Endometrial microvascular endothelial cells (primary cell): ENCODE measurements around the gene USP40. TPM values are rescaled to one million over a fixed set of nuclear protein-coding genes. Genes with fewer than 3 reads are reported as not detected.

Experiments
- in situ Hi-C: cut with HindIII; loops from 2 replicates; pipeline ENCODE4 v1.10.0; 2017; ENCODE audit warnings: low sequenced_read_pairs, low pct_unique_long_range_greater_than_20kb; ENCODE audit errors: inconsistent ontology term
- total RNA-seq: library from RNA; depleted of rRNA; stranded (reverse); fragments of >200 nt; gene quantifications from one replicate; pipeline ENCODE4 v1.2.3, GENCODE V29; 2015; ENCODE audit errors: inconsistent ontology term

Gene USP40
- total RNA-seq, 1 donor from 2014 or later: 22.3 TPM

DNA sequence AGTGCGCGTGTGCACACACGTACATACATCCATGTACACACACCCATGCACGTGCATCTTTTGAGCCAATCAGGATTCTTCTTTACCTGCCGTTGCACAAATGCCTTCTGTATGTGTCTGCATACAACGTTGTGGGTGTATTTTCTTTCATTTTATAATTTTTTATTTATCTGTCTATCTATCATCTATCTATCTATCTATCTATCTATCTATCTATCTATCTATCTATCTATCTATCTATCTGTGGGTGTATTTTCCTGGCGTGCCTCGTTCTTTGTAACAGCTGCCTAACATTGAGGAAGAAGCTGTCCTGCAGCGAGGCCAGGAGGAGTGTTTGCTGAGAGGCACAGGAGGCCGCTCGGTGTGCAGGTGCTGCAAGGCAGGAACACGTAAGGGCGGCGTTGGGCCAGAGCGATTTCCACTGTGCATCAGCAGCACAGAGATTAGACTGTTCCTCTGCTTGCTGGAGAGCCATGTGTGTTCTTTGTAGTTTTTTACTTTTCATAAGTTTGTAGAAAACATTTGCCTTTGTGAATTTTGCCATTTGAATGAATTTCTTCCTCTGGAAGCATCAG is 127.9 kb downstream of the USP40 start:
- in situ Hi-C loops: no loop called here

GRCh38 chr2:233437439-233437955 is 129.1 kb downstream of the USP40 start:
- in situ Hi-C loops: no loop called here

DNA sequence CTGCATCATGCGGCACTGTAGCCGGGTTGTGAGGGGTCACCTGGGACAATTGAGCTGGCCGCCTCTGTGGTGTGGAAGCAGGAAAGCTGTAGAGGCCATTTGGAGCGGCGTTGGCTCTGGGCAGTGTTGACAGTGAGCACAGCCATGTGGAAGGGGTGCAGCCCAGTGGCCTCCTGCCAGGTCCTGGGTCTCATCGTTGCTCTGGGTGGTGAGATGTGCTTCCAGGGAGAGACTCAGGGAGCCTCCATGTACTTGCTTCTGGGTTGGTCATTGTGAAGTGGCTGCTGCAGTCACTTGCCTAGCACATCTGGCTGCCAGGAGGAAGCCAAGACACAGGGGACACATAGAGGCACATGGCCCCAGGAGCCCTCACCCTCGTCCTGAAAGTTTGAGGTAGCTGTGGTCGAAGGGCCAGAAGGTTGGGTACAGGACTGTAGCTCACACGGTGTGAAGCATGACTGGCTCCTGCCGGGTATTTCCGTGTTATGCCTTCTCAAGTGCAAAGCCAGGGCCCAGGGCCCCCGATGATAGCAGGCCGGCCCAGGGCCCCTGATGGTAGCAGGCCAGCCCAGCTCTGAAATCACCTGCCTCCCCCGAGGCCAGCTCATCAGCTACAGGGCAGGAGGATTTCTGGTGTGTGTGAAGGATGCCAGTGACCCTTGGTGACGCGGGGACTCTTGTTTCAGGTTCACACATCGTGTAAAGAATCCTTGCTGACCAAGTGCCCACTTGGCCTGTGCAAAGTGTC is 129.7 kb downstream of the USP40 start:
- in situ Hi-C loops: no loop called here

DNA sequence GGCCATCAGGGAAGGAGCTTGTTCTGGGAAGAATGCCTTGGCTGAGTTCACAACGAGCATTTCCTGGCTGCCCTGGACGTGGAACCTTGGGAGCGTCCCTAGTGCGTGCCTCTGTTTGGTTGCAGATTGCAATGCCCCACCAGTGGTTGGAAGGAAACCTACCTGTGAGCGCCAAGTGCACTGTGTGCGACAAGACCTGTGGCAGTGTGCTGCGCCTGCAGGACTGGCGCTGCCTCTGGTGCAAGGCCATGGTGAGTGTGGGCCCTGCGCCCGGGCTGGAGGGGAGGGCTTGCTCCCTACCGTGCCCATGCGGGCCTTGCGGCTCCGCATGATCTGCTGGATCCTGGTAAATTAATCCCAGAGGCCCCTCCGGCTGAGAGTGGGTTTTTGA is 130.4 kb downstream of the USP40 start:
- in situ Hi-C loops: no loop called here

DNA sequence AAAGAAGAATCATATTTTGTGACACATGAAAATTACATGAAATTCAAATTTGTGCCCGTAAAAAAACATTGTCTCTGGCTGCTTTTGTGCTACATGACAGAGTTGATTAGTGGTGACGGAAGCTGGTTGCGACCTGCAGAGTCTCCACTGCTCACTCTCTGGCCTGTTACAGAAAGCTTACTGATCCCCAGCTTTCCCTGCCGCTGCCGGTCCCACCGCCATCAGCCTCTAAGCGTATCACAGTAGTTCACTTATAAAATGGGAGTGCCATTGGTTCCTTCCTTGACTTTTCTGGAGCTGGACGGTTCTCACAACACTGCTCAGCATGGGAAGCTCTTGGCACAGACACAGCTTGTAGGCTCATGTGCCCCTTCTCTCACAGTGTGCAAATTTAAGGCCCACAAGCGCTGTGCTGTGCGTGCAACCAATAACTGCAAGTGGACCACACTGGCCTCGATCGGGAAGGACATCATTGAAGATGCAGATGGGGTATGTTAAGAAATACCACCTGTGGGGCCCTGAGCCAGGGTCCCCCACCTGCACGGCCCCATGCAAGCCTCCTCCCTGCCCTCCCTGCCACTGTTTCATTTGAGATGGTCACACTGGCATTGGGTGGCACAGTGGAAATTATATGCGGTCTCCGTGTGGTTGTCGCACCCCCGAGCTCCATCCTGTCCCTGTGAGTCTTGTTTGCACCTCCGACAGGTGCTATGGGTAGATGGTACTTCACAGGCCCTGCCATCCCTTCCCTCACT is 131.0 kb downstream of the USP40 start:
- in situ Hi-C loops: no loop called here

GRCh38 chr2:233434666-233435330 is 131.8 kb downstream of the USP40 start:
- in situ Hi-C loops: no loop called here

- in situ Hi-C loops: no loop called here
These were observed 132.8 kb downstream of the USP40 start for GRCh38 chr2:233433794-233434193.

DNA sequence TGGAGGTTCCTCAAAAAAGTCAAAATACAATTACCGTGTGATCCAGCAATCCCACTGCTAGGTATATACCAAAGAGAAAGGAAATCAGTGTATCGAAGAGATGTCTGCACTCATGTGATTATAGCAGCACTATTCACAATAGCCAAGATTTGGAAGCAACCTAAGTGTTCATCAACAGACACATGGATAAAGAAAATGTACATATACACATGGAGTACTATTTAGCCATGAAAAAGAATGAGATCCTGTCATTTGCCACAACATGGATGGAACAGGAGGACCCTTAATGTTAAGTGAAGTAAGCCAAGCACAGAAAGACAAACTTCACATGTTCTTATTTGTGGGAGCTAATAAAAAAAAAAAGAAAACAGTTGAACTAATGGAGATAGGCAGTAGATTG is 133.6 kb downstream of the USP40 start:
- in situ Hi-C loops: no loop called here

DNA sequence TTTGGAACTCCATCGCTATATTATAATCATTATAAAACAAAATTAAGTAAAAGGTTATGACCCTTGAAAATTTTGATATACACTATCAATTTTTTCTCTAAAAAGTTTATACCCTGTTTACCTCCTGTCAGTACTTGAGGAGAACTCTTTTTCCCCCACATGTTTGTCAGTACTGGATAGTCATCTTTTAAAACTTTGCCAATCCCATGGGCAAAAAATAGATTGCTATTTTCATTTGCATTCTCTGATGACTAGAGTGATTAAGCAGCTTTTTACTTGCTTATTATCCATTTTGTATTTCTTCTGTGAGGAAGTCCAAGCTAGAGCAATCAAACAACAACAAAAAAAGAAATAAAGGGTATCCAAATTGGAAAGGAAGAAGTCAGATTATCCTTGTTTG is 135.9 kb downstream of the USP40 start:
- in situ Hi-C loops: no loop called here

DNA sequence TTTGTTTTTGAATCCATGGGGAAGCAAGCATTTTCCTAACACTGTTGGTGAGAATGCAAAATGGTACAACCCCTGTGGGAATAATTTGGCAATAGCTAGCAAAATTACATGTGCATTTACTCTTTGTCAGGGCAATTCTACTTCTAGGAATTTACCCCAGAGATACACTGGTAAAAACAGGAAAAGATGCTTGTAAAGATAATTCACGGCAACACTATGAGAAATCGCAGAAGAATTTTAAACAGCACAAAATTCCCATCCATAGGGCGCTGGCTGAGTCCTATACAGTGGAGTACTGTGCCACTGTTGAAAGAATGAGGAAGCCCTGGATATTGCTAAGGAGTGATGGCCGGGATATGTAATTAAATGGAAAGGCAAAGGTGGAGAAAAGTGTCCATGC is 136.5 kb downstream of the USP40 start:
- in situ Hi-C loops: no loop called here

GRCh38 chr2:233429175-233429897 is 137.2 kb downstream of the USP40 start:
- in situ Hi-C loops: no loop called here

GRCh38 chr2:233428438-233428837 is 138.1 kb downstream of the USP40 start:
- in situ Hi-C loops: no loop called here

DNA sequence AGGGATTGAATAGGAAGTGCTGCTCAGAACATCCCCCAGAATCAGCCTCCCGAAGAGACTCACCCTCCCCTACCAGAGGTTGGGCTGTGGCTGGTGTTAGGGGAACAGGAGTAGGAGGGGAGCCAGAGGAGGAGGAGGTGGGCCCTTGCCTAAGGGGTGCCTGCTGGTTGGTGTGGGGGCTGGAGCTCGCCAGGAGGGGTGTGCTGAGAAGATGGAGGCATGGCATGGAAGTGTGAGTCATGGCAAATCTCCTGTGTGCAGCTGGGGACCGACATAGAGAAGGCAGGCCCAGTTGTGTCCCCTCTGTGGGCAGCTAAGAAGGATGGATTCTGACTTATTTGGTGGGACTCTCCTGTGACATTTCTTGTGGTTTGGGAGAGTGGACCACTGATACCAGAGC is 138.6 kb downstream of the USP40 start:
- in situ Hi-C loops: no loop called here

- in situ Hi-C loops: no loop called here
These were observed 139.8 kb downstream of the USP40 start for GRCh38 chr2:233426619-233427342.

Other genes starting within 250 kb of the USP40 start
- 4.7 TPM for gene DGKD, start 212.3 kb downstream of the USP40 start, total RNA-seq
- gene UGT1A8, start 50.9 kb upstream of the USP40 start, total RNA-seq: not detected
- gene UGT1A10, start 69.7 kb upstream of the USP40 start, total RNA-seq: not detected
- not detected for gene UGT1A9, start 105.1 kb upstream of the USP40 start, total RNA-seq
- not detected for gene UGT1A7, start 115.1 kb upstream of the USP40 start, total RNA-seq
- not detected for gene UGT1A6, start 126.1 kb upstream of the USP40 start, total RNA-seq
- not detected for gene UGT1A5, start 146.1 kb upstream of the USP40 start, total RNA-seq
- not detected for gene UGT1A4, start 152.0 kb upstream of the USP40 start, total RNA-seq
- not detected for gene UGT1A3, start 162.3 kb upstream of the USP40 start, total RNA-seq
- gene UGT1A1, start 193.5 kb upstream of the USP40 start, total RNA-seq: not detected
- not detected for gene MROH2A, start 211.5 kb upstream of the USP40 start, total RNA-seq